AG09319 (cell line): ENCODE measurements around the gene MORN1.

Experiments
- DNase-seq: peaks from one replicate; pipeline ENCODE4 v3.0.0-alpha.2; 2010; ENCODE audit warnings: low read depth; ENCODE audit errors: extremely low read depth
- TF ChIP-seq, protein P1 (sequence below): IDR thresholded peaks from 2 replicates; pipeline ENCODE4 v1.5.1; 2011; ENCODE audit warnings: low read depth, mild to moderate bottlenecking, inconsistent platforms, low read length, moderate library complexity

The MORN1 gene

DNA sequence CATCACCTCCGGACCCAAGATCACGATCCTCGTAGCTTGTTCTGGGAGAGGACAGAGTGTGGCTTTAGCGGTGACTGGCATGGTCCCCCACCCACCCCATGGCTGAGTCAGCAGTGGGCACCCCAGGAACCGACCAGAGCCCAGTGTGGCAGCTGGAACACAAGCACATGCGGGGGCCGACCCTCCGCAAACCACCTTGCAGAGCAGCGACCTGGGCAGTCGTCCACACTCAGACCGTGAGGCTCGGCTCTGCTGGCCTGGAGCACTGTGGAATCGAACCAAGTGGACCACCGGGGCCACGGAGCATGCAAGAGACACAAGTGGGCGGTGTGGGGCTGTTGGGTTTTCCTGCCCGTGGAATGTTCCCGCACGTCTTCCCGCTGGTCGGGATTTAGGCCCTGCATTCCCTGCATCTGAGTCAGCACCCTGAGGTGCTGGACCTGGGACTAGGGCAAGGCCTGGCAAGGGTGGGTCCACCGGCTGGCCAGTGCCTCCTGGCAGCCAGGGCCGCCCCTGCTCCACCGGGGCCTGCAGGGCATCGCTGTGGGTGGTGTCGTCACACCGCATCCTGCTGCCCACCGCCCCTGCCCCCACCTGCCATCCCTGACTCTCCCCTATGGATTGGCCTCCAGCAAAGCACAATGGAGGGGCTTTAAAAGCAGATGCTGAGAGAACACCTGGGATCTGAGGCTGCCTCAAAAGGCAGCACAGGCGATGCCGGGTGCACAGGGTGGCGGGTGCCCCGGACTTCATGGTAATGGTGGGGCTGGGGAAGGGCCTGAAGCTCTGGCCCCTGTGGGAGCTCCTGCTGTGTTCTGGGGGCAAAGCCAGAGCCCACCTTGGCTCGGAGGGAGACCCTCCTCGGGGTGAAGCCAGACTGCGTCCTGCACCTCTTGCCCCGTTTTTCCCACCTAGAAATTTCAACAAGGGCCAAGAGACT is 18.5 kb downstream of the MORN1 start:
- no peak for DNase-seq
- TF ChIP-seq, protein P1, sequence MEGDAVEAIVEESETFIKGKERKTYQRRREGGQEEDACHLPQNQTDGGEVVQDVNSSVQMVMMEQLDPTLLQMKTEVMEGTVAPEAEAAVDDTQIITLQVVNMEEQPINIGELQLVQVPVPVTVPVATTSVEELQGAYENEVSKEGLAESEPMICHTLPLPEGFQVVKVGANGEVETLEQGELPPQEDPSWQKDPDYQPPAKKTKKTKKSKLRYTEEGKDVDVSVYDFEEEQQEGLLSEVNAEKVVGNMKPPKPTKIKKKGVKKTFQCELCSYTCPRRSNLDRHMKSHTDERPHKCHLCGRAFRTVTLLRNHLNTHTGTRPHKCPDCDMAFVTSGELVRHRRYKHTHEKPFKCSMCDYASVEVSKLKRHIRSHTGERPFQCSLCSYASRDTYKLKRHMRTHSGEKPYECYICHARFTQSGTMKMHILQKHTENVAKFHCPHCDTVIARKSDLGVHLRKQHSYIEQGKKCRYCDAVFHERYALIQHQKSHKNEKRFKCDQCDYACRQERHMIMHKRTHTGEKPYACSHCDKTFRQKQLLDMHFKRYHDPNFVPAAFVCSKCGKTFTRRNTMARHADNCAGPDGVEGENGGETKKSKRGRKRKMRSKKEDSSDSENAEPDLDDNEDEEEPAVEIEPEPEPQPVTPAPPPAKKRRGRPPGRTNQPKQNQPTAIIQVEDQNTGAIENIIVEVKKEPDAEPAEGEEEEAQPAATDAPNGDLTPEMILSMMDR = no peak

DNA sequence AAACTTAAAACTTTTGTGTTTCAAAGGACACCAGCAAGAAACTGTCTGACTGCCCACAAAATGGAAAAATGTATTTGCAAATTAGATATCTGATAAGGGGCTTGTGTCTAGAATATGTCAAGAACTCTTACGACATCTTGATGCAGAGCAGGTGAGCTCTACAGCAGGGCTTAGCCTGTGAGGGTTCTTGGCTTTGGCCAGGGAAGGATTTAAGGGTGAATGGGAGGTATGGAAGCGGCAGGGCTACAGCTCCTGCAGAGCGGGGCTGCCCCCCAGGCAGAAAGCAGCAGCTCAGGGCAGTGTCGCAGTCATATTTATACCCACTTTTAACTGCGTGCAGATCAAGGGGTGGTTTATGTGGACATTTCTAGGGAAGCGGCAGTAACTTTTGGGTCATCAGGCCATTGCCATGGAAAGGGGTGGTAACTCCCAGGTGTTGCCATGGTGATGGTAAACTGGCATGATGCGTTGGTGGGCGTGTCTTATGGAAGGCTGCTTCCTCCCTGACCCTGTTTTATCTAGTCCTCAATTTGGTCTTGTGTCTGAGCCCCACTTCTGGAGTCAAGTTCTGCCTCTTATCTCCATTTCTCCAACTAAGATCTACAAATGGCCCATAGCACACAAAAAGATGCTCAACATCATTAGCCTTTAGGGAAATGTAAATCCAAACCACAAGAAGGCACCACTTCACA is 23.2 kb downstream of the MORN1 start:
- TF ChIP-seq, protein P1 = no peak

DNA sequence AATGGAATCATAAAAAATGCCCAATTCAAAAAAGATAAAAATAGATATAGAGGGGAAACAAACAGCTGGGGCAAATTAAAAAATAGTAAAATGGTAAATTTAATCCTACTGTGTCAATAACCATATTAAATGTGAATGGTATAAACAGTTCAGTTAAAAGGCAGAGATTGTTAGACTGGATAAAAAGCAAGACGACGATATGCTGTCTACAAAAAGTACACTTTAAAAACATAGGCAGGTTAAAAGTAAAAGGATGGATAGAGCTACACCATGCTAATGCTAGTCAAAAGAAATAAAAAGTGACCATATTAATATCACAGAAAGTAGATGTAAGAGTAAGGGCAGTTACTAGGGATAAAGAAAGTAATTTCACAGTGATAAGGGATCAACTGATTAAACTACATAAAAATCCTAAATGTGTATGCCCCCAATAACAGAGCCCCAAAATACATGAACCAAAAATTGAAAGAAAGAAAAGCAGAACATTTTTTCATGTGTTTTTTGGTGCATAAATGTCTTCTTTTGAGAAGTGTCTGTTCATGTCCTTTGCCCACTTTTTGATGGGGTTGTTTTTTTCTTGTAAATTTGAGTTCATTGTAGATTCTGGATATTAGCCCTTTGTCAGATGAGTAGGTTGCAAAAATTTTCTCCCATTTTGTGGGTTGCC is 27.4 kb downstream of the MORN1 start:
- no peak for DNase-seq

More for the DNA sequence above, 23.2 kb downstream of the MORN1 start:
- DNase-seq = no peak

DNA sequence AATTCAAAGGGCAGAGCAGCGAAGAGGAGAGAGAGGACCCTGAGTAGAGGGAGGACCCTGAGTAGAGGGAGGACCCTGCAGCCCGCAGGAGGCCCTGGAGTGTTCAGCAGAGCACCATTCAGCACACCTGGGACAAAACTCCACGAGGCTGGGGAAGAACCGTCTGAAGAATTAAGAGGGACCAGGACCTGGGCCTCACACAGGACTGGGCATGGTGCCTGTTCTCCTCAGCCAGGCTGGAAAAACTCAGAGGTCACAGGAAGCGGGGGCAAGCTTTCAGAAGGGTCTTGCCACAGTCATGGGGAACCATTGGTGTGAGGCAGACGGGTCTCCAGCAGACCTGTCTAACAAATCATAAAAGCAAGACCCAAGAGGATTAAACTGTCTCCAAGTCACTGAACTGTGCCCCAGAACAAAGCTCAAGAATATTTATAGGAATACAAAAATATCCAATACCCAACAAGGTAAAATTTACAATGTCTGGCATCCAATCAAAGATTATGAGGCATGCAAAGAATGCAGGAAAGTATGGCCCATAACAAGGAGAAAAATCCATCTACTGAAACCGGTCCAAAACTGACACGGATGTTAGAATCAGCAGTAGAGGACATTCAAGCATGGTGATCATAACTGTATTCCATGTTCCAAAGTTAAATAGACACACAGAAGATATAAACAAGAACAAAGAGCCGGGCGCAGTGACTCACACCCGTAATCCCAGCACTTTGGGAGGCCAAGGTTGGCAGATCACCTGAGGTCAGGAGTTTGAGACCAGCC is 30.6 kb downstream of the MORN1 start:
- TF ChIP-seq, protein P1 = no peak
- no peak for DNase-seq

More for the DNA sequence above, 27.4 kb downstream of the MORN1 start:
- TF ChIP-seq, protein P1 = no peak

DNA sequence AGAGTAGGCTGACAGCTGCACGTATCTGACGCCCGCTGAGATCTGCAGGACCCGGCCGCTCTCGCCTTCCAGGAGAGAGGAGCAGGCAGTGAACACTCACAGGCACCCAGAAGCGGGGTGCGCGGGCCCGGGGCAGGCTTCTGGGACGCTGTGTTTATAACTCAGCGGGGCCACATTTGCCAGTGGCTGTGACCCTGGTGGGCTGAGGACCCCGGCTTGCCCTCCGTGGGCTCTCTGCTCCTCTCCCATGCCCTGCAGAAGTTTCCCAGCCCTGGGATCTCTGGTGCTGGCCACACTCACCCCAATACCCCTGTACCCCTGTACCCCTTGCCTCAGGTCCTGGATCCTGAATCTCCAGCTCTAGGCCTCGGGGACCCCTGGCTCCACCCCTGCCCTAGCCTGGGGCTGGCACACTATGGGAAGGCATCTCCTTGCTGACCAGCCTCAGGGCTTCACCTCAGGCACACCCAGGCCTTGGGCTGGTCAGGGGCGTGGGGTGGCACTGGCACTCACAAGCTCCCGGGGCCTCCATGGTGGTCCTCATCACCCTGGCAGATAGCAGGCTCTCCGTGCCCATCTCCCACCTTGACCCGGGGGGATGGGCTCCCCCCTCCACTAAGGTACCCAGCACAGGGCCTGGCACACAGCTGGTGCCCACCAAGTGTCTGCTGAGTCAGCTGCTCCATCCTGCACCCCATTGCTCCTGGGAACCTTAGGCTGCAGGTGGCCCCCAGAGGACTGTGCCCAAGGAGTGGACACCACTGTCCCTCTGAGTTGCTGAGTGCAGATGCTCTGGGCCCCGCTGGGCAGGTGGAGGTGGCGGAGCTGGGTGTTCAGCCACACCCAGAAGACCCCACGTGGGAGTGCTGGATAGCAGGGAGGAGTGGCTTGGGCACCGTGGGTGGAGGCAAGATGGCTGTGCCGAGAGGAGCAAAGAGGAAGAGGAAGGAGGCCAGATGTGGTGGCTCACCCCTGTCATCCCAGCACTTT is 32.4 kb downstream of the MORN1 start:
- no peak for DNase-seq
- TF ChIP-seq, protein P1 = no peak

DNA sequence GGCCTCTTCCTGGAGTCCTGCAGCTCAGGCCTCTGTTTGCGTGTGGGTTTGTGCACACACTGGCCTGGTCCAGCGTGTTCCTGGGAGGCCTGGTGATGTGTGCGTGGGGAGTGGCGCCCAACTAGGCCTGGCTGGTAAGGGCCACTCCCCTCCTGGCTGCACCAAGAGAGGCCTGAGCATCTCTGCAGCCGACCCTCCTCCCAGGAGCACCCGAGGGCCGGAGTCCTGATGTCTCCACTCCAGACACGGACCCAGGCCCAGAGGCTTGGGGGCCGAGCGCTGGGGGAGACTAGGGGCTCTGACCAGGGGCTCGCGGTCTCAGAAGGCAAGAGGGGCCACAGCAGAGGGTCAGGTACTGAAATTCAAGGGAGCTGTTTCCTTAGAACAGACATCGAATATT is 33.3 kb downstream of the MORN1 start:
- TF ChIP-seq, protein P1 = no peak
- DNase-seq = no peak
